ENCODE results near the gene STMN1.

The STMN1 gene

GRCh38 chr1:25867210-25867991, 38.8 kb downstream of the STMN1 start:
- DNase-seq, result no peak

DNA sequence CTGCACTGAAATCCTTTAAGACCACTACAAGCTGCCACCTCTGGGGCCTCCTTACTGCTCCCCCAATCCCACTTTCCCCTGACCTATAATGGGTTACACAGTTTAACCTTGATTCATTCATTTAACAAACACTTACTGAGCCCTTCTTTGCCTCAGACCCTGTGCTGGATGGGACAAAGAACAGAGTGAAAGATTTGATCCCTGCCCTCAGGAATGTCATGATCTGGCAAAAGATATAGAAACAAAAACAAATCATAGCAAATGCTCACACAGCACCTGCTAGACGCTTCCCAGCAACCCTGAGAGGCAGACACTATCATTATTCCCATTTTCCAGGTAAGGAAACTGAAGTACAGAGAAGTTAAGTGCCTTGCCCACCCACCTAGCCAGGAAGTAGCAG, 39.9 kb downstream of the STMN1 start:
- DNase-seq, result no peak

DNA sequence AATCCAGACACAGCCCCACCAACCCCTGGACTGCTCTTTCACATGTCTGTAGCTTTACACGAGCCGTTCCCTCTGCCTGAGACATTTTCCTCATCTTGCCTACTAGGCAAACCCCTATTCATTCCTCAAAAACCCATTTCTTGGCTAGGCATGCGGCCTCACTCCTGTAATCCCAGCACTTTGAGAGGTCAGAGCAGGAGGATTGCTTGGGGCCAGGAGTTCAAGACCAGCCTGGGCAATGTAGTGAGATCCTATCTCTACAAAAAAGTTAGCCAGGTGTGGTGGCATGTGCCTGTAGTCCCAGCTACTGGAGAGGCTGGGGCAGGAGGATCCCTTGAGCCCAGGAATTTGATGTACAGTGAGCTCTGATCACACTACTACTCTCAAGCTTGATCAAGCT, 41.8 kb downstream of the STMN1 start:
- DNase-seq, result no peak

DNA sequence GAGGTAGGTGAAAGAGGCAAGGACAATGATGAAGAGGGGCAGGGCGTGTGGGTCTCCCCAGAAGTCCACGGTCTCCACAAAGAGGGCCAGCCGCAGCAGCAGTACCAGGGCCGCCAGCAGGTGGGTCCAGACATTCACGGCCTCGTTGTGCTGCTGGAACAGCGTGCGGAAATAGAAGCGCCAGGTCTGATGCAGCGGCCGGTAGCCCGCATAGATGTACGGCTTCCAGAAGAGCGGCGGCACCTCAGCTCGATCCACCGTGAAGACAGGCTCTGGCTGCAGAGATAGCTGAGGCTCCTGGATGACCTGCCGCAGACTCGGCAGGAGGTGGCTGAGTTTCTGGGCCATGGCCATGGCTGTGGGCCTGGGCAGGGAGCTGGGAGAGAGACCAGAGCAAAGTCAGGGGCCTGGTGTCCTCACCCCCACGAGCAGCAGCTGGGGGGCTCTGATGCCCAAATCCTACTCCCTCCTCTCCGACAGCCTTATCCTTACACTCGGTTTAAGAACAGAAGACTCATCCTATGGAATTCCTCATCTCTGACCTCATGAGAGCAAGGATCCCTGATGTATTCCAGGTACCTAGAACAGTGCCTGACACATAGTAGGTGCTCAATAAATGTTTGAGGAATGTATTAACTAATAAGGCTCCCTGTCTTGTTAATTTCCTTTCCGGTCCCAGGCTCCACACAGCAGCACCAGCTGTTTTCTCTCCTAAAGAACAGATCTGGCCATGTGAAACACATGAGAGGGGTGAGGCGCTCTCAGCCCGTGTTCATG, 42.5 kb downstream of the STMN1 start:
- DNase-seq, result no peak

GRCh38 chr1:25862785-25863485, 43.3 kb downstream of the STMN1 start:
- no peak for DNase-seq

GRCh38 chr1:25861316-25862286, 44.6 kb downstream of the STMN1 start:
- no peak for DNase-seq

- peak; percentile 85 for DNase-seq
Observed at GRCh38 chr1:25858906-25859789, 47.1 kb downstream of the STMN1 start, which contains the start of gene AUNIP. AUNIP (minus strand) TSS chr1:25859457; CDS start chr1:25859357, 100 bp downstream.

- no peak for DNase-seq
Observed at GRCh38 chr1:25858494-25858893, 47.7 kb downstream of the STMN1 start.

- DNase-seq, result no peak
Observed at GRCh38 chr1:25856856-25857255, 49.4 kb downstream of the STMN1 start.

DNA sequence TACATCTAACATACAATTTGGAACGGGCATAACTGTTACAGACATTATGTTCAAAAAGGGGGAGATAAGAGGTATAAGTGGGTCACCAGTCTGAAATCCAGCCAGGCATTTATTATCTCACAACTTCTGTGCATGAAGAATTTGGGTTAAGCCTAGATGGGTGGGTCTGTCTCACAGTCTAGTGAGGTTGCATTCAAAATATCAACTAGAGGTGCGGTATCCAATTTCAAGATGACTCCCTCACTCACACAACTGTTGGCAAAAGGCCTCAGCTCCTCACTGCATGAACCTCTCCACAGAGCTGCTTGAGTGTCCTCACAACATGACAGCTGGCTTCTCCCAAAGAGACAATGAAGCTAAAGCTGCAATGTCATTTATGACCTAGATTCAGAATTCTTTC, 51.7 kb downstream of the STMN1 start:
- DNase-seq, result no peak
